GM06990 (cell line): Measurements from ENCODE around the gene PPP1R13B.

Experiments used
- DNase-seq: peaks from one replicate; pipeline ENCODE4 v3.0.0-alpha.2; 2011; ENCODE audit not compliant: insufficient read length; ENCODE audit errors: extremely low read depth
- H3K27me3 ChIP-seq: replicated peaks from 2 replicates; pipeline ENCODE4 v1.6.0; 2011; ENCODE audit warnings: low read length; ENCODE audit not compliant: control insufficient read depth, insufficient read depth
- H3K36me3 ChIP-seq: 2 replicates; pipeline ENCODE4 v1.5.1; 2011; ENCODE audit warnings: low read length; ENCODE audit not compliant: control insufficient read depth, insufficient read depth
- H3K4me3 ChIP-seq: replicated peaks from 2 replicates; pipeline ENCODE4 v1.5.1; 2011; ENCODE audit warnings: low read depth, mild to moderate bottlenecking, control low read depth, low read length
- CTCF ChIP-seq: IDR thresholded peaks from 2 replicates; pipeline ENCODE4 v1.5.1; 2011; ENCODE audit warnings: low read length, control low read depth, mild to moderate bottlenecking, inconsistent platforms; ENCODE audit not compliant: insufficient read depth, poor library complexity, severe bottlenecking

Gene PPP1R13B

GRCh38 chr14:103716091-103716801, 131.1 kb downstream of the PPP1R13B start:
- Histone ChIP-seq H3K4me3 (peak overlapping the region; percentile 79), H3K27me3 (no peaks in the 10 kb centered on the region), H3K36me3 (peaks cover 3% of the 10 kb centered on the region)
- TF ChIP-seq CTCF, result no peak
- no peak for DNase-seq

DNA sequence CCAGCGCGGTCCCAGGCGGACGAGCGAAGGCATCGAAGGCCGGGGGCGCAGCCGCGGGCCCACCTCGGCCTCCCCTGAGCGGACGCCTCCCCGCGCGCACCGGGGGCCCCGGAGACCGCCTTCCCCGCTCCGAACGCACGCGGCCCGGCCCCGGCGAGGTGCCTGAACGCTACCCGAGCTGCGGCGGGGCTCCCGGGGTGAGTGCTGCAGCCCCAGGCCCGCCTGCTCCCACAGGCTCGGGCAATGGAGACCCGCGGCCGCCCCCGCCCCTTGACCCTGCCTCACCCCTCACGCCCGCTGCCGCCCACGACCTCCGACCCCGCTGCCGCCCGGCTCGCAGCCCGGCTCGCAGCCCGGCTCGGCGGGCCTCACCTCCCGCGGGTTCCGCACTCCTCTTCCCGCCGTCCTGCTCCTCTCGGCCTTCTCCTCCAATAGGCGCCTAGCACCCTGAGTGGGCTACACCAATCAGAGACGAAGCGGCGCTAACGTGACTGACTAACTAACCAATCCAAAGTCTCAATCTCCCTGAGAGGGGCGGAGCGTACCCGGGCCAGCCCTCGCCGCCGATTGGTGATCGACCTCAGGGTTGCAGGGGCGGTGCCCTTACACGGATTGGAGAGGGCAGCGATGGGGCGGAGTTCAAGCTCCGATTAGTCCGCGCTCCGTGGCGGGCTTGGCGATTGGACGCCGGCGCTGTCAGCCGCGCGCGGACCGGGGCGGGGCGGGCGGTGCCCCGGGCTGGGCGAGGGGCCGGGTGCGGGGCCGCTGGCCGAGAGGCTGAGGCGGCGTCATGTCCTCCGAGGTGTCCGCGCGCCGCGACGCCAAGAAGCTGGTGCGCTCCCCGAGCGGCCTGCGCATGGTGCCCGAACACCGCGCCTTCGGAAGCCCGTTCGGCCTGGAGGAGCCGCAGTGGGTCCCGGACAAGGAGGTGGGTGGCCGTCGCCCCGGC, 132.0 kb downstream of the PPP1R13B start, which contains the start of the genes XRCC3 and ZFYVE21:
Gene XRCC3 (minus strand): TSS at position 400 of the 949 bp plus-strand sequence. CDS start 4,364 bp downstream, outside the sequence.
Gene ZFYVE21 (plus strand): TSS at position 759 of the 949 bp plus-strand sequence. CDS start 32 bp downstream, at position 791.
- peak; percentile 100 for DNase-seq
- peaks cover 3% of the 10 kb centered on the region for H3K36me3 ChIP-seq
- no peak for TF ChIP-seq CTCF
- H3K4me3 ChIP-seq, result peak within 1 kb of the TSS; percentile 79
- H3K27me3 ChIP-seq, result no peaks in the 10 kb centered on the region

- no peak for DNase-seq
- Histone ChIP-seq H3K27me3 (no peaks in the 10 kb centered on the region), H3K36me3 (peaks cover 7% of the 10 kb centered on the region), H3K4me3 (peak overlapping the region; percentile 70)
- TF ChIP-seq CTCF, result no peak
Measured at GRCh38 chr14:103714063-103714724, 133.2 kb downstream of the PPP1R13B start.

DNA sequence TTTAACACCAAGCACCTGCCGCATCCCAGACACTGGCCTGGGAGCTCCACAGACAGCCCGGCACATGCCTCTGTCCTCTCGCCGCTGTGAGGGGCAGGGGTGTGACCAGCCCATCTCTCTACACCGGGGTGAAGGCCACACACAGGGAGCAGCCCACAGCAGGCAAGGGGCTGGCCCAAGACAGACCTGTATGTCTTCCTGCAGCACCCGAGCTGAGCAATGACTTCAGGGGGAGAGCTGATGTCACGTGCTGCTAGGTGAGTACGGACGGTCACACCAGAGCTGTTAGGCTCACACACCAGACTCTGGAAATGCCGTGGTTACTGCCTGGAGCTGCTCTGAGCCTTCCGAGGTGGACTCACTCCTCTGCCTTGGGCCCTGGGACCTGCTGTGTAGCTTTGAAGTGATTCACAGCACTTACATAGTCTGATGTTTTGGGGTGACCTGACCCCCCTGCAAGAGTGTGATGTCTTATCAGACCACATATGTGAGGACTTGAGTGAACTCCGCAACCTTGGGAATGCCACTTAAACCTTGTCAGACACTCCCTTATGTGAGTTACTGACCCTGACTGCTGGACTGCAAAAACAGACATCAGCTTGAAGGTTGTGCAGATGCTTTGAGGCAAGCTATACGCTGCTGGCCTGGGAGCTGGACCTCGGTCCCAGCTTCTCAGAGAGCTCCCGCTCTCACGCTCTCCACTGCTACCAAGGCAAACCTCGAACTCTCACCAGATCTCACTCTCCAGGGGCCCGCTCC, 133.9 kb downstream of the PPP1R13B start:
- no peak for DNase-seq
- no peak overlapping the region for H3K4me3 ChIP-seq
- H3K27me3 ChIP-seq, result no peaks in the 10 kb centered on the region
- peaks cover 12% of the 10 kb centered on the region for H3K36me3 ChIP-seq
- TF ChIP-seq CTCF, result no peak
